HG02973 (cell line): ENCODE results near the gene KCNA2.

ENCODE experiments used
- ATAC-seq: cut with Tn5 transposase; IDR thresholded peaks from one replicate; pipeline ENCODE4 v1.9.1; 2021; ENCODE audit warnings: moderate library complexity; ENCODE audit not compliant: unreplicated experiment

KCNA2 gene

GRCh38 chr1:110605901-110606656 is at the start of gene KCNA2:
Gene KCNA2 (minus strand): TSS chr1:110606358. CDS start chr1:110604782, 1,576 bp downstream.
- no peak for ATAC-seq

- no peak for ATAC-seq
Measured at GRCh38 chr1:110650609-110651008, 44.5 kb upstream of the KCNA2 start.

GRCh38 chr1:110648417-110648816 is 42.3 kb upstream of the KCNA2 start:
- ATAC-seq, result no peak

GRCh38 chr1:110647254-110647891 is 41.2 kb upstream of the KCNA2 start:
- ATAC-seq, result no peak

GRCh38 chr1:110645821-110646735 is 39.9 kb upstream of the KCNA2 start:
- no peak for ATAC-seq

GRCh38 chr1:110645211-110645610 is 39.1 kb upstream of the KCNA2 start:
- ATAC-seq, result no peak

GRCh38 chr1:110643879-110644472 is 37.8 kb upstream of the KCNA2 start:
- peak; percentile 58 for ATAC-seq

- no peak for ATAC-seq
Measured at GRCh38 chr1:110639724-110640386, 33.7 kb upstream of the KCNA2 start.

GRCh38 chr1:110638556-110638955 is 32.4 kb upstream of the KCNA2 start:
- ATAC-seq, result no peak

GRCh38 chr1:110638058-110638457 is 31.9 kb upstream of the KCNA2 start:
- ATAC-seq, result no peak

GRCh38 chr1:110637475-110637874 is 31.3 kb upstream of the KCNA2 start:
- ATAC-seq, result no peak

GRCh38 chr1:110636149-110636935 is 30.2 kb upstream of the KCNA2 start:
- ATAC-seq, result no peak

GRCh38 chr1:110635434-110635833 is 29.3 kb upstream of the KCNA2 start:
- no peak for ATAC-seq

GRCh38 chr1:110634455-110635311 is 28.5 kb upstream of the KCNA2 start:
- peak; percentile 67 for ATAC-seq

- no peak for ATAC-seq
Measured at GRCh38 chr1:110634086-110634454, 27.9 kb upstream of the KCNA2 start.

- ATAC-seq, result no peak
Measured at GRCh38 chr1:110633646-110634030, 27.5 kb upstream of the KCNA2 start.

GRCh38 chr1:110631836-110632620 is 25.9 kb upstream of the KCNA2 start:
- no peak for ATAC-seq
